ENCODE results near the gene WDR64.

DNA sequence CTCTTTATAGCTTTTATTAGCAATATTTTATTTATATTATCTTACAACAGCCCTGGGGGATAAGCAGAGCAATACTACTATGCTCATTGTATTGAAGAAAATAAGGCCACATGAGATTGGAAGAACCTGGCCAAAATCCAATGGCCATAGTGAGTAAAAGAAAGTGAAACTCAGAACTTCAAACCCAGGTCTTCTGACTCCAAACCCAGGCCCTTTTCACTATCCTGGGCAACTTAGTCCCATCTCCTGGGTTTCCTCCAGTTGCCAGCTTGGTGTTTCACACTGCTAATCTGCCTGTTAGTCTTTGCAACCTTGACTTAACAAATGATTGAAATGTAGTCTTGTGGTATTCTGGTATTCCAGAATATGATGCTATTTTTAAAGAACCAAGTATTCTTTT, 173.5 kb downstream of the WDR64 start:
- TF ChIP-seq, protein P1, sequence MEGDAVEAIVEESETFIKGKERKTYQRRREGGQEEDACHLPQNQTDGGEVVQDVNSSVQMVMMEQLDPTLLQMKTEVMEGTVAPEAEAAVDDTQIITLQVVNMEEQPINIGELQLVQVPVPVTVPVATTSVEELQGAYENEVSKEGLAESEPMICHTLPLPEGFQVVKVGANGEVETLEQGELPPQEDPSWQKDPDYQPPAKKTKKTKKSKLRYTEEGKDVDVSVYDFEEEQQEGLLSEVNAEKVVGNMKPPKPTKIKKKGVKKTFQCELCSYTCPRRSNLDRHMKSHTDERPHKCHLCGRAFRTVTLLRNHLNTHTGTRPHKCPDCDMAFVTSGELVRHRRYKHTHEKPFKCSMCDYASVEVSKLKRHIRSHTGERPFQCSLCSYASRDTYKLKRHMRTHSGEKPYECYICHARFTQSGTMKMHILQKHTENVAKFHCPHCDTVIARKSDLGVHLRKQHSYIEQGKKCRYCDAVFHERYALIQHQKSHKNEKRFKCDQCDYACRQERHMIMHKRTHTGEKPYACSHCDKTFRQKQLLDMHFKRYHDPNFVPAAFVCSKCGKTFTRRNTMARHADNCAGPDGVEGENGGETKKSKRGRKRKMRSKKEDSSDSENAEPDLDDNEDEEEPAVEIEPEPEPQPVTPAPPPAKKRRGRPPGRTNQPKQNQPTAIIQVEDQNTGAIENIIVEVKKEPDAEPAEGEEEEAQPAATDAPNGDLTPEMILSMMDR (IDR thresholded peaks at IDR 0.05) = no peak
- no peak for TF ChIP-seq POLR2A (IDR thresholded peaks at IDR 0.05)

Data from testis (tissue), 2 donors.